Panc1 (cell line): Measurements from ENCODE around the gene SPACA5. TPM values are rescaled to one million over a fixed set of nuclear protein-coding genes. Genes with fewer than 3 reads are reported as not detected.
A peak's percentile ranks its signal among the peaks of the same experiment; 100 is the strongest.
"Not testable (repeated sequence)": the region's sequence is repeated elsewhere in the genome, so short reads cannot be mapped to it uniquely, and the experiment has no call there.

Experiments used
- ATAC-seq: fragments of 200-7000 bp; cut with Tn5 transposase; 2 replicates; pipeline ENCODE4 v1.9.1; 2020; ENCODE audit warnings: mild to moderate bottlenecking, moderate library complexity
- BruUV-seq: library from RNA; stranded (reverse); fragments of 400-500 nt; replicated peaks from 2 replicates; lab custom pipeline; 2021; lab: Mats Ljungman, UMichigan
- CTCF ChIA-PET: fragments of 300-600 bp; sonication (Branson Sonifier 250); formaldehyde crosslinking; loops from one replicate; lab custom pipeline; 2022; ENCODE audit warnings: antibody characterized with exemption; lab: Charles Lee
- POLR2A ChIA-PET: fragments of 300-600 bp; sonication (Branson Sonifier 250); formaldehyde crosslinking; loops from one replicate; lab custom pipeline; 2022; ENCODE audit warnings: antibody characterized with exemption; lab: Charles Lee
- DNase-seq: peaks from one replicate; pipeline ENCODE4 v3.0.0-alpha.2; 2010; ENCODE audit warnings: low read depth, low spot score
- H3K27ac ChIP-seq: 2 replicates; pipeline ENCODE4 v1.5.1; 2011; ENCODE audit warnings: mild to moderate bottlenecking, low read length, inconsistent platforms
- H3K27me3 ChIP-seq: fragments of 200-500 bp; sonication (Bioruptor generic); 2 replicates; pipeline ENCODE4 v1.6.0; 2014; ENCODE audit warnings: low read length, inconsistent platforms; ENCODE audit not compliant: control insufficient read depth, insufficient read depth
- H3K36me3 ChIP-seq: fragments of 200-500 bp; sonication (Bioruptor generic); 2 replicates; pipeline ENCODE4 v1.5.1; 2014; ENCODE audit warnings: inconsistent platforms, mild to moderate bottlenecking, low read length, moderate library complexity; ENCODE audit not compliant: control insufficient read depth, insufficient read depth
- H3K4me1 ChIP-seq: 2 replicates; pipeline ENCODE4 v1.5.1; 2011; ENCODE audit warnings: inconsistent platforms, mild to moderate bottlenecking, low read length, moderate library complexity; ENCODE audit not compliant: control insufficient read depth, insufficient read depth
- H3K4me3 ChIP-seq, 2 experiments: 2 replicates each; pipeline ENCODE4 v1.5.1; 2011 to 2012; ENCODE audit warnings: low read depth in 2 of 2, low read length in 2 of 2, mild to moderate bottlenecking in 2 of 2, inconsistent platforms in 1 of 2, moderate library complexity in 1 of 2
- H3K9me3 ChIP-seq: fragments of 200-500 bp; sonication (Bioruptor generic); 2 replicates; pipeline ENCODE4 v1.5.1; 2014; ENCODE audit warnings: low read depth, mild to moderate bottlenecking, inconsistent platforms, low read length, moderate library complexity; ENCODE audit not compliant: control insufficient read depth, insufficient read depth
- POLR2AphosphoS5 ChIP-seq: IDR thresholded peaks from 2 replicates; pipeline ENCODE4 v1.6.1; 2012; ENCODE audit warnings: mild to moderate bottlenecking, low read depth, low read length, moderate library complexity
- SIN3A ChIP-seq: IDR thresholded peaks from 2 replicates; pipeline ENCODE4 v1.6.1; 2012; ENCODE audit warnings: low read depth, mild to moderate bottlenecking, low read length, moderate library complexity, borderline replicate concordance; ENCODE audit not compliant: insufficient read depth
- TCF7L2 ChIP-seq: IDR thresholded peaks from 2 replicates; pipeline ENCODE4 v1.6.1; 2011; ENCODE audit warnings: mild to moderate bottlenecking, low read depth, low read length, inconsistent platforms
- in situ Hi-C: cut with HindIII; loops from 2 replicates; pipeline ENCODE4 v1.10.0; 2016; ENCODE audit warnings: low sequenced_read_pairs, low pct_unique_long_range_greater_than_20kb
- intact Hi-C: fragments of 100-400 bp; cut with micrococcal nuclease; formaldehyde crosslinking; loops from one replicate; pipeline ENCODE4 v1.10.0; 2022; ENCODE audit not compliant: unreplicated experiment
- total RNA-seq: library from RNA; stranded (reverse); gene quantifications from one replicate; pipeline ENCODE4 v1.2.1, GENCODE V29; 2021; ENCODE audit not compliant: unreplicated experiment
- TF ChIP-seq, protein P1 (sequence below): fragments of 450-650 bp; IDR thresholded peaks from 2 replicates; pipeline ENCODE4 v1.5.1; 2017; ENCODE audit warnings: mild to moderate bottlenecking
- TF ChIP-seq, protein P2 (sequence below), 2 experiments: IDR thresholded peaks; 2 replicates each; pipeline ENCODE4 v1.6.1; 2011 to 2012; ENCODE audit warnings: low read depth in 2 of 2, control low read depth in 1 of 2, low read length in 1 of 2, mild to moderate bottlenecking in 1 of 2, moderate library complexity in 1 of 2; ENCODE audit not compliant: insufficient read depth in 1 of 2

Gene SPACA5
- total RNA-seq, 1 experiment from 2014 or later = not detected

DNA sequence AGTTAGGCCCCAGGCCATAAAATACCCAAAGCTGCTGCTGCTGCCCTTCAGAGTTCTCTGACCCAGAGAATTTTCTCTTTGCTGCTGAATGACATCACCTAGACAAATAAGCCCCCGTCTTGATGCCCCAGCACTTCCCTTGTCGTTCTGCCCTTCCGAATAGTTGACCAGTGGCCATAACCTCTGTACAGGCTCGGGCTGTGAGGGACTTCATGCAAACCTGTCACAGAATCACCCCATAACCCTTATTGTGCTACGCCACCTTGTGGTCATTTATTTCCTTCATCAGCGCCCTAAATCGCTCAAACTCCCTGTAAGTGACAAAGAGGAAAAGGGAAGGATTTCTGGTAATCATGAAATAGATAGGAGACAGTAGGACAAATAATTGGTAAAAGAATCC is 18.8 kb downstream of the SPACA5 start:
- no peak for DNase-seq
- ChIA-PET CTCF (no interaction called here), POLR2A (no interaction called here)
- Histone ChIP-seq H3K4me3 (no peak overlapping the region), H3K27me3 (no peaks in the 10 kb centered on the region), H3K4me1 (no peaks in the 10 kb centered on the region; the same call in 1 of the 2 replicates), H3K27ac (no peak overlapping the region), H3K9me3 (no peaks in the 10 kb centered on the region), H3K36me3 (no peaks in the 10 kb centered on the region)
- ATAC-seq = peak; percentile 59
- TF ChIP-seq, protein P1, sequence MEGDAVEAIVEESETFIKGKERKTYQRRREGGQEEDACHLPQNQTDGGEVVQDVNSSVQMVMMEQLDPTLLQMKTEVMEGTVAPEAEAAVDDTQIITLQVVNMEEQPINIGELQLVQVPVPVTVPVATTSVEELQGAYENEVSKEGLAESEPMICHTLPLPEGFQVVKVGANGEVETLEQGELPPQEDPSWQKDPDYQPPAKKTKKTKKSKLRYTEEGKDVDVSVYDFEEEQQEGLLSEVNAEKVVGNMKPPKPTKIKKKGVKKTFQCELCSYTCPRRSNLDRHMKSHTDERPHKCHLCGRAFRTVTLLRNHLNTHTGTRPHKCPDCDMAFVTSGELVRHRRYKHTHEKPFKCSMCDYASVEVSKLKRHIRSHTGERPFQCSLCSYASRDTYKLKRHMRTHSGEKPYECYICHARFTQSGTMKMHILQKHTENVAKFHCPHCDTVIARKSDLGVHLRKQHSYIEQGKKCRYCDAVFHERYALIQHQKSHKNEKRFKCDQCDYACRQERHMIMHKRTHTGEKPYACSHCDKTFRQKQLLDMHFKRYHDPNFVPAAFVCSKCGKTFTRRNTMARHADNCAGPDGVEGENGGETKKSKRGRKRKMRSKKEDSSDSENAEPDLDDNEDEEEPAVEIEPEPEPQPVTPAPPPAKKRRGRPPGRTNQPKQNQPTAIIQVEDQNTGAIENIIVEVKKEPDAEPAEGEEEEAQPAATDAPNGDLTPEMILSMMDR = peak; percentile 70
- TF ChIP-seq, protein P2, sequence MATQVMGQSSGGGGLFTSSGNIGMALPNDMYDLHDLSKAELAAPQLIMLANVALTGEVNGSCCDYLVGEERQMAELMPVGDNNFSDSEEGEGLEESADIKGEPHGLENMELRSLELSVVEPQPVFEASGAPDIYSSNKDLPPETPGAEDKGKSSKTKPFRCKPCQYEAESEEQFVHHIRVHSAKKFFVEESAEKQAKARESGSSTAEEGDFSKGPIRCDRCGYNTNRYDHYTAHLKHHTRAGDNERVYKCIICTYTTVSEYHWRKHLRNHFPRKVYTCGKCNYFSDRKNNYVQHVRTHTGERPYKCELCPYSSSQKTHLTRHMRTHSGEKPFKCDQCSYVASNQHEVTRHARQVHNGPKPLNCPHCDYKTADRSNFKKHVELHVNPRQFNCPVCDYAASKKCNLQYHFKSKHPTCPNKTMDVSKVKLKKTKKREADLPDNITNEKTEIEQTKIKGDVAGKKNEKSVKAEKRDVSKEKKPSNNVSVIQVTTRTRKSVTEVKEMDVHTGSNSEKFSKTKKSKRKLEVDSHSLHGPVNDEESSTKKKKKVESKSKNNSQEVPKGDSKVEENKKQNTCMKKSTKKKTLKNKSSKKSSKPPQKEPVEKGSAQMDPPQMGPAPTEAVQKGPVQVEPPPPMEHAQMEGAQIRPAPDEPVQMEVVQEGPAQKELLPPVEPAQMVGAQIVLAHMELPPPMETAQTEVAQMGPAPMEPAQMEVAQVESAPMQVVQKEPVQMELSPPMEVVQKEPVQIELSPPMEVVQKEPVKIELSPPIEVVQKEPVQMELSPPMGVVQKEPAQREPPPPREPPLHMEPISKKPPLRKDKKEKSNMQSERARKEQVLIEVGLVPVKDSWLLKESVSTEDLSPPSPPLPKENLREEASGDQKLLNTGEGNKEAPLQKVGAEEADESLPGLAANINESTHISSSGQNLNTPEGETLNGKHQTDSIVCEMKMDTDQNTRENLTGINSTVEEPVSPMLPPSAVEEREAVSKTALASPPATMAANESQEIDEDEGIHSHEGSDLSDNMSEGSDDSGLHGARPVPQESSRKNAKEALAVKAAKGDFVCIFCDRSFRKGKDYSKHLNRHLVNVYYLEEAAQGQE (IDR thresholded peaks at IDR 0.05; ENCODE audit: insufficient read depth in 1 of 2, low read depth in 2 of 2, low read length in 1 of 2) = no peak
- in situ Hi-C loops = no loop called here
- no TSS peak for BruUV-seq
- intact Hi-C loops = loop anchor here (2.0 kb wide), 1 partner anchor 193 kb away; no protein-coding TSS in a partner anchor

DNA sequence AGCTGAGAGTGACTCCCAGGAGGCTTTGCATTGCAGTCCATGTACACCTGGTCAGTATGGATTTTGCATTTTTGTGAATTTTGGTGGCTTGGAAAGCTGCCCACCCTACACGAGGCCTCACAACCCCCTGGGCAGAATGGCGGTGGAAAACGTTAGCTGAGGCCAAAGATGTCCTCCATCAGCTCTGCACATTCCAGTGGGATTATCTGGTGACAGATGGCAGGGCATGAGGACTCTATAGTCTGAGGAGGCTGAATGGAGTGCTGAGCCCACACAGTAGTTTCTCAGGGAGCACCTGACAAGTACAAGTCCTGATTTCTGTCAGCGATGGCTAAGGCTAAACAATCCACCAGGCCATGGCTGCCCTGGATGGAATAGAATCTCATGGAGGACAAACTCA is 20.8 kb downstream of the SPACA5 start:
- H3K9me3 ChIP-seq, BruUV-seq, H3K27me3 ChIP-seq, H3K27ac ChIP-seq, ATAC-seq, DNase-seq, intact Hi-C loops, POLR2A ChIA-PET, H3K4me3 ChIP-seq, H3K36me3 ChIP-seq, in situ Hi-C loops, H3K4me1 ChIP-seq: not testable (repeated sequence)
- CTCF ChIA-PET = interaction anchor here (1.0 kb wide), 1 partner anchor 174 kb away, joined by 3 read pairs; no protein-coding TSS in a partner anchor

DNA sequence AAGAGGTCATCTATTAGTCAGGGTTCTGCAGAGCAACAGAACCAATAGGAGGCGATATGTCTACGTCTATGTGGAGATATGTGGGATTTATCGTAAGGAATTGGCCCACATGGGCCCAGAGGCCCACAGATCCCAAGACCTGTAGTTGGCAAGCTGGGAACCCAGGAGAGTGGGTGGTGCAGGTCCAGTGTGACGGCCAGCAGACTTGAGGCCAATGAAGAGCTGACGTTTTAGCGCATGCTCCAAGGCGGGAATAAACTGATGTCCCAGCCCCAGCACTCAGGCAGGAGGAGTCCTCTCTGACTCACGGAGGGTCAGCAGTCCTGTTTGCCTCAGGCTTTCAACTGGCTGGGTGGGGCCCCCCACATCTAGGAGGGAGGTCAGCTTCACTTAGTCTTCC is 21.3 kb downstream of the SPACA5 start:
- BruUV-seq = no TSS peak
- H3K27me3 ChIP-seq = no peaks in the 10 kb centered on the region
- ChIA-PET CTCF (no interaction called here), POLR2A (no interaction called here)
- H3K27ac ChIP-seq = no peak overlapping the region
- intact Hi-C loops (no loop called here), in situ Hi-C loops (no loop called here)
- ATAC-seq = no peak
- H3K36me3 ChIP-seq = no peaks in the 10 kb centered on the region
- no peaks in the 10 kb centered on the region for H3K4me1 ChIP-seq
- H3K4me3 ChIP-seq = no peak overlapping the region
- no peak for DNase-seq
- TF ChIP-seq SIN3A (no peak), POLR2AphosphoS5 (no peak), TCF7L2 (no peak)
- TF ChIP-seq, protein P2 (IDR thresholded peaks at IDR 0.05; ENCODE audit: insufficient read depth in 1 of 2, low read depth in 2 of 2, low read length in 1 of 2) = no peak
- TF ChIP-seq, protein P1 = no peak
- no peaks in the 10 kb centered on the region for H3K9me3 ChIP-seq
